ENCODE data around the gene SELENOO. TPM values are rescaled to one million over a fixed set of nuclear protein-coding genes. Genes with fewer than 3 reads are reported as not detected.

SELENOO gene
- total RNA-seq, 1 donor from 2014 or later = 24.5 TPM

- Mint-ChIP-seq H3K27me3 (ENCODE audit: low read depth) (no peaks in the 10 kb centered on the region), H3K9me3 (no peaks in the 10 kb centered on the region), H3K36me3 (ENCODE audit: low read depth) (peaks cover 3% of the 10 kb centered on the region), H3K4me3 (no peak overlapping the region), H3K27ac (ENCODE audit: unreplicated experiment) (no peak overlapping the region), H3K4me1 (no peaks in the 10 kb centered on the region)
- DNase-seq (ENCODE audit: low read depth, low spot score) = no peak
- TF ChIP-seq CTCF (conservative IDR thresholded peaks at IDR 0.05) = no peak
Measured at GRCh38 chr22:50226063-50226874, 25.5 kb downstream of the SELENOO start.

- no peak overlapping the region for H3K4me3 Mint-ChIP-seq
- no peak overlapping the region for H3K27ac Mint-ChIP-seq (ENCODE audit: unreplicated experiment)
- no peaks in the 10 kb centered on the region for H3K4me1 Mint-ChIP-seq
- TF ChIP-seq CTCF (conservative IDR thresholded peaks at IDR 0.05) = no peak
- no peaks in the 10 kb centered on the region for H3K9me3 Mint-ChIP-seq
- H3K36me3 Mint-ChIP-seq (ENCODE audit: low read depth) = peaks cover 3% of the 10 kb centered on the region
- no peak for DNase-seq (ENCODE audit: low read depth, low spot score)
- no peaks in the 10 kb centered on the region for H3K27me3 Mint-ChIP-seq (ENCODE audit: low read depth)
Measured at GRCh38 chr22:50226875-50227165, 26.0 kb downstream of the SELENOO start.

- no peak for TF ChIP-seq CTCF (conservative IDR thresholded peaks at IDR 0.05)
- Mint-ChIP-seq H3K27ac (ENCODE audit: unreplicated experiment) (no peak overlapping the region), H3K4me1 (no peaks in the 10 kb centered on the region), H3K27me3 (ENCODE audit: low read depth) (no peaks in the 10 kb centered on the region), H3K4me3 (no peak overlapping the region), H3K36me3 (ENCODE audit: low read depth) (peaks cover 3% of the 10 kb centered on the region), H3K9me3 (no peaks in the 10 kb centered on the region)
- DNase-seq (ENCODE audit: low read depth, low spot score) = no peak
Measured at GRCh38 chr22:50227579-50228215, 26.9 kb downstream of the SELENOO start.

- H3K36me3 Mint-ChIP-seq (ENCODE audit: low read depth) = no peaks in the 10 kb centered on the region
Measured at GRCh38 chr22:50228366-50228765, 27.6 kb downstream of the SELENOO start.

GRCh38 chr22:50229370-50229769 is 28.6 kb downstream of the SELENOO start:
- Mint-ChIP-seq H3K4me3 (no peak overlapping the region), H3K27ac (ENCODE audit: unreplicated experiment) (peak overlapping the region; percentile 75)
- DNase-seq (ENCODE audit: low read depth, low spot score) = no peak

More at GRCh38 chr22:50228366-50228765, 27.6 kb downstream of the SELENOO start:
- Mint-ChIP-seq H3K27me3 (ENCODE audit: low read depth) (no peaks in the 10 kb centered on the region), H3K27ac (ENCODE audit: unreplicated experiment) (no peak overlapping the region), H3K4me1 (no peaks in the 10 kb centered on the region), H3K4me3 (no peak overlapping the region), H3K9me3 (no peaks in the 10 kb centered on the region)
- no peak for DNase-seq (ENCODE audit: low read depth, low spot score)
- no peak for TF ChIP-seq CTCF (conservative IDR thresholded peaks at IDR 0.05)

More at GRCh38 chr22:50229370-50229769, 28.6 kb downstream of the SELENOO start:
- Mint-ChIP-seq H3K4me1 (no peaks in the 10 kb centered on the region), H3K9me3 (no peaks in the 10 kb centered on the region), H3K27me3 (ENCODE audit: low read depth) (no peaks in the 10 kb centered on the region), H3K36me3 (ENCODE audit: low read depth) (peaks cover 4% of the 10 kb centered on the region)
- no peak for TF ChIP-seq CTCF (conservative IDR thresholded peaks at IDR 0.05)
